Mucosa of descending colon (tissue), 3 donors: ENCODE measurements around the gene C19orf85. TPM values are rescaled to one million over a fixed set of nuclear protein-coding genes. Genes with fewer than 3 reads are reported as not detected.

ENCODE experiments used
- ATAC-seq: fragments of 200-7000 bp; cut with Tn5 transposase; one replicate; pipeline ENCODE4 v1.9.1; 2020; ENCODE audit warnings: mild to moderate bottlenecking, moderate library complexity
- DNase-seq, 3 donors: peaks; one replicate each; pipeline ENCODE4 v3.0.0-alpha.2; 2020
- H3K36me3 ChIP-seq: fragments of 200-600 bp; one replicate; pipeline ENCODE4 v1.8.0; 2021; ENCODE audit warnings: low read depth, mild to moderate bottlenecking
- H3K4me1 ChIP-seq: fragments of 200-600 bp; one replicate; pipeline ENCODE4 v1.8.0; 2021; ENCODE audit warnings: low read depth, mild to moderate bottlenecking
- H3K4me3 ChIP-seq: fragments of 200-600 bp; one replicate; pipeline ENCODE4 v1.8.0; 2021; ENCODE audit warnings: mild to moderate bottlenecking
- H3K9me3 ChIP-seq: fragments of 200-600 bp; one replicate; pipeline ENCODE4 v1.8.0; 2021; ENCODE audit warnings: mild to moderate bottlenecking
- CTCF ChIP-seq: fragments of 200-600 bp; IDR thresholded peaks from one replicate; pipeline ENCODE4 v1.8.0; 2022; ENCODE audit warnings: antibody characterized with exemption, mild to moderate bottlenecking
- intact Hi-C, 2 donors: fragments of 100-400 bp; cut with DNase I in 1 of 2; cut with micrococcal nuclease in 1 of 2; formaldehyde crosslinking; loops; one replicate each; pipeline versions ENCODE4 v1.11.0 to v1.11.1; 2022; cut with DNase I, micrococcal nuclease
- total RNA-seq, 3 donors: library from RNA; stranded (reverse); fragmentation: NEBNext Ultra II Directional in 2 of 3; extraction: Animal tissue kit (Norgen Biotek cat#: 25700) in 2 of 3; gene quantifications; one replicate each; pipeline versions ENCODE4 v1.2.1 to v1.2.4, GENCODE V29; 2021 to 2023
- donor health status: DM: no; HTN: no; CAD: no; lungs with moderate emphysema.
- donor health status: DM: no; HTN: no; CAD: no.
- donor health status: DM: no; HTN: yes; CAD: no.

The C19orf85 gene
- total RNA-seq, 3 donors from 2014 or later = not detected

- ATAC-seq (no peak), DNase-seq (no peak)
- TF ChIP-seq CTCF = no peak
- H3K9me3 ChIP-seq = no peaks in the 10 kb centered on the region
- H3K36me3 ChIP-seq = no peaks in the 10 kb centered on the region
- H3K4me3 ChIP-seq = no peak overlapping the region
- intact Hi-C loops = no loop called here
- H3K4me1 ChIP-seq = no peaks in the 10 kb centered on the region
Observed at GRCh38 chr19:55434356-55434919, 30.1 kb downstream of the C19orf85 start.

- no peak for DNase-seq
- ATAC-seq = no peak
- H3K4me1 ChIP-seq = no peaks in the 10 kb centered on the region
- no peaks in the 10 kb centered on the region for H3K9me3 ChIP-seq
- H3K36me3 ChIP-seq = no peaks in the 10 kb centered on the region
- no peak for TF ChIP-seq CTCF
- intact Hi-C loops = no loop called here
- H3K4me3 ChIP-seq = no peak overlapping the region
Observed at GRCh38 chr19:55433292-55433691, 31.3 kb downstream of the C19orf85 start.

- TF ChIP-seq CTCF = no peak
- Histone ChIP-seq H3K4me3 (no peak overlapping the region), H3K9me3 (no peaks in the 10 kb centered on the region), H3K4me1 (no peaks in the 10 kb centered on the region), H3K36me3 (no peaks in the 10 kb centered on the region)
- ATAC-seq = no peak
- intact Hi-C loops = no loop called here
- no peak for DNase-seq
Observed at GRCh38 chr19:55432241-55432959, 32.2 kb downstream of the C19orf85 start.

- H3K4me1 ChIP-seq = no peaks in the 10 kb centered on the region
- H3K4me3 ChIP-seq = no peak overlapping the region
- no peaks in the 10 kb centered on the region for H3K9me3 ChIP-seq
- TF ChIP-seq CTCF = no peak
- ATAC-seq = no peak
- H3K36me3 ChIP-seq = no peaks in the 10 kb centered on the region
- intact Hi-C loops = no loop called here
- DNase-seq = no peak
Observed at GRCh38 chr19:55431183-55431582, 33.4 kb downstream of the C19orf85 start.

- H3K4me3 ChIP-seq = no peak overlapping the region
- no peak for ATAC-seq
- intact Hi-C loops = no loop called here
Observed at GRCh38 chr19:55426042-55426441, 38.5 kb downstream of the C19orf85 start.

More at GRCh38 chr19:55426042-55426441, 38.5 kb downstream of the C19orf85 start:
- Histone ChIP-seq H3K9me3 (no peaks in the 10 kb centered on the region), H3K36me3 (no peaks in the 10 kb centered on the region), H3K4me1 (no peaks in the 10 kb centered on the region)
- no peak for TF ChIP-seq CTCF
- DNase-seq = no peak
